GM23338 (cell line): Measurements from ENCODE around the gene THSD7A. TPM values are rescaled to one million over a fixed set of nuclear protein-coding genes. Genes with fewer than 3 reads are reported as not detected.

Experiments
- ATAC-seq: fragments of 200-7000 bp; cut with Tn5 transposase; 3 replicates; pipeline ENCODE4 v1.9.1; 2020
- DNase-seq: peaks from one replicate; pipeline ENCODE4 v3.0.0-alpha.2; 2015; ENCODE audit warnings: low spot score
- H2AFZ ChIP-seq: fragments of 200-600 bp; sonication (generic); 2 replicates; pipeline ENCODE4 v1.8.0; 2016; ENCODE audit warnings: antibody characterized with exemption, mild to moderate bottlenecking, moderate library complexity
- H3F3A ChIP-seq: fragments of 200-600 bp; sonication (generic); replicated peaks from 2 replicates; pipeline ENCODE4 v1.8.0; 2017; ENCODE audit warnings: antibody characterized with exemption, mixed run types, low read depth
- H3K27ac ChIP-seq: fragments of 200-600 bp; sonication (generic); 2 replicates; pipeline ENCODE4 v1.6.1; 2016; ENCODE audit warnings: low read depth
- H3K27me3 ChIP-seq: fragments of 200-600 bp; sonication (generic); 2 replicates; pipeline ENCODE4 v1.8.0; 2016; ENCODE audit warnings: mild to moderate bottlenecking, mixed run types, moderate library complexity; ENCODE audit not compliant: insufficient read depth
- H3K36me3 ChIP-seq: fragments of 200-600 bp; sonication (generic); 2 replicates; pipeline ENCODE4 v1.8.0; 2016; ENCODE audit warnings: mild to moderate bottlenecking; ENCODE audit not compliant: insufficient read depth
- H3K4me1 ChIP-seq: fragments of 200-600 bp; sonication (generic); 2 replicates; pipeline ENCODE4 v1.8.0; 2016; ENCODE audit warnings: mild to moderate bottlenecking, moderate library complexity; ENCODE audit not compliant: insufficient read depth
- H3K4me2 ChIP-seq: fragments of 200-600 bp; sonication (generic); 2 replicates; pipeline ENCODE4 v1.7.1; 2017; ENCODE audit warnings: mixed run types
- H3K4me3 ChIP-seq: fragments of 200-600 bp; sonication (generic); 2 replicates; pipeline ENCODE4 v1.6.1; 2016; ENCODE audit warnings: mixed run types
- H3K79me2 ChIP-seq: fragments of 200-600 bp; sonication (generic); replicated peaks from 2 replicates; pipeline ENCODE4 v1.8.0; 2017; ENCODE audit warnings: mild to moderate bottlenecking; ENCODE audit not compliant: insufficient read depth
- H3K9me2 ChIP-seq: fragments of 200-600 bp; sonication (generic); 2 replicates; pipeline ENCODE4 v1.8.0; 2017; ENCODE audit not compliant: insufficient read depth
- H4K20me1 ChIP-seq: fragments of 200-600 bp; sonication (generic); replicated peaks from 2 replicates; pipeline ENCODE4 v1.8.0; 2017; ENCODE audit warnings: mild to moderate bottlenecking; ENCODE audit not compliant: insufficient read depth
- H3K27ac Mint-ChIP-seq: 2 replicates; pipeline ENCODE4 v1.8.0; 2020; ENCODE audit warnings: inconsistent platforms, mild to moderate bottlenecking, moderate library complexity, mixed read lengths
- H3K27me3 Mint-ChIP-seq: 3 replicates; pipeline ENCODE4 v1.8.0; 2022; ENCODE audit warnings: low read depth, mild to moderate bottlenecking, moderate library complexity, mixed read lengths, inconsistent platforms; ENCODE audit not compliant: insufficient read depth, poor library complexity
- H3K36me3 Mint-ChIP-seq: 3 replicates; pipeline ENCODE4 v1.8.0; 2021; ENCODE audit warnings: low read depth, mild to moderate bottlenecking, inconsistent platforms, moderate library complexity, mixed read lengths
- H3K4me1 Mint-ChIP-seq: 3 replicates; pipeline ENCODE4 v1.8.0; 2020; ENCODE audit warnings: mild to moderate bottlenecking, inconsistent platforms, mixed read lengths
- H3K4me3 Mint-ChIP-seq: 3 replicates; pipeline ENCODE4 v1.8.0; 2021; ENCODE audit warnings: moderate library complexity, mild to moderate bottlenecking, inconsistent platforms, mixed read lengths
- H3K9me3 Mint-ChIP-seq: 3 replicates; pipeline ENCODE4 v1.8.0; 2020; ENCODE audit warnings: moderate library complexity, mild to moderate bottlenecking, inconsistent platforms, mixed read lengths
- CTCF ChIP-seq, 2 experiments: fragments of 200-600 bp in 1 of 2; sonication (generic) in 1 of 2; conservative IDR thresholded peaks; 2 replicates each; pipeline versions ENCODE4 v1.5.1 to v1.6.1; 2016 to 2017; ENCODE audit warnings: antibody characterized with exemption in 2 of 2, low read depth in 2 of 2, mild to moderate bottlenecking in 2 of 2, moderate library complexity in 1 of 2
- ETS1 ChIP-seq: IDR thresholded peaks from 2 replicates; pipeline ENCODE4 v1.6.1; 2016; ENCODE audit warnings: antibody characterized with exemption
- EZH2phosphoT487 ChIP-seq: fragments of 200-600 bp; sonication (generic); IDR thresholded peaks from one replicate; pipeline ENCODE4 v1.8.1; 2018; ENCODE audit warnings: antibody characterized with exemption; ENCODE audit not compliant: unreplicated experiment
- JUNB ChIP-seq: IDR thresholded peaks from one replicate; pipeline ENCODE4 v1.6.1; 2016; ENCODE audit warnings: antibody characterized with exemption; ENCODE audit not compliant: unreplicated experiment
- NANOG ChIP-seq: IDR thresholded peaks from 2 replicates; pipeline ENCODE4 v1.6.1; 2016; ENCODE audit warnings: antibody characterized with exemption, borderline replicate concordance
- REST ChIP-seq: IDR thresholded peaks from one replicate; pipeline ENCODE4 v1.6.1; 2018; ENCODE audit warnings: antibody characterized with exemption; ENCODE audit not compliant: unreplicated experiment
- STAT1 ChIP-seq: IDR thresholded peaks from one replicate; pipeline ENCODE4 v1.6.1; 2016; ENCODE audit warnings: antibody characterized with exemption; ENCODE audit not compliant: unreplicated experiment
- ZNF331 ChIP-seq: fragments of 250-450 bp; sonication (Bioruptor Pico); IDR thresholded peaks from 2 replicates; pipeline ENCODE4 v1.5.0; 2020; ENCODE audit warnings: low read depth, mild to moderate bottlenecking, moderate library complexity
- polyA plus RNA-seq: library from polyadenylated mRNA; unstranded; fragments of >200 nt; fragmentation: Nextera tagmentation; extraction: Ambion mirVana; gene quantifications from 2 replicates; pipeline ENCODE4 v1.2.1, GENCODE V29; 2016
- total RNA-seq: library from RNA; depleted of rRNA; stranded (reverse); fragments of >200 nt; shearing (Covaris generic); gene quantifications from 2 replicates; pipeline ENCODE4 v1.2.3, GENCODE V29; 2014
- TF ChIP-seq, protein P1 (sequence below): fragments of 250-450 bp; sonication (Bioruptor Pico); IDR thresholded peaks from 2 replicates; pipeline ENCODE4 v1.5.0; 2020; ENCODE audit warnings: mild to moderate bottlenecking, moderate library complexity

Gene THSD7A
- total and polyA plus RNA-seq, 2 experiments from 2014 or later: 1.3 to 2.1 TPM

GRCh38 chr7:11648980-11649379 lies 183.0 kb downstream of the THSD7A start:
- Histone ChIP-seq H3K9me2 (no peaks in the 10 kb centered on the region), H2AFZ (no peak overlapping the region), H3K27ac (no peak overlapping the region), H3F3A (no peaks in the 10 kb centered on the region), H3K4me2 (no peak overlapping the region), H3K36me3 (no peaks in the 10 kb centered on the region), H3K79me2 (no peaks in the 10 kb centered on the region), H3K4me1 (no peaks in the 10 kb centered on the region), H3K4me3 (no peak overlapping the region), H3K27me3 (no peaks in the 10 kb centered on the region), H4K20me1 (no peaks in the 10 kb centered on the region)
- DNase-seq (no peak), ATAC-seq (no peak)
- Mint-ChIP-seq H3K4me3 (no peak overlapping the region), H3K4me1 (no peaks in the 10 kb centered on the region), H3K27me3 (no peaks in the 10 kb centered on the region), H3K9me3 (no peaks in the 10 kb centered on the region), H3K27ac (no peak overlapping the region), H3K36me3 (no peaks in the 10 kb centered on the region)
- TF ChIP-seq STAT1 (no peak), EZH2phosphoT487 (no peak), CTCF (conservative IDR thresholded peaks at IDR 0.05; ENCODE audit: low read depth in 2 of 2) (no peak), NANOG (no peak), JUNB (no peak), ZNF331 (CRISPR knock-in tag) (no peak), REST (no peak), ETS1 (no peak)
- TF ChIP-seq, protein P1, sequence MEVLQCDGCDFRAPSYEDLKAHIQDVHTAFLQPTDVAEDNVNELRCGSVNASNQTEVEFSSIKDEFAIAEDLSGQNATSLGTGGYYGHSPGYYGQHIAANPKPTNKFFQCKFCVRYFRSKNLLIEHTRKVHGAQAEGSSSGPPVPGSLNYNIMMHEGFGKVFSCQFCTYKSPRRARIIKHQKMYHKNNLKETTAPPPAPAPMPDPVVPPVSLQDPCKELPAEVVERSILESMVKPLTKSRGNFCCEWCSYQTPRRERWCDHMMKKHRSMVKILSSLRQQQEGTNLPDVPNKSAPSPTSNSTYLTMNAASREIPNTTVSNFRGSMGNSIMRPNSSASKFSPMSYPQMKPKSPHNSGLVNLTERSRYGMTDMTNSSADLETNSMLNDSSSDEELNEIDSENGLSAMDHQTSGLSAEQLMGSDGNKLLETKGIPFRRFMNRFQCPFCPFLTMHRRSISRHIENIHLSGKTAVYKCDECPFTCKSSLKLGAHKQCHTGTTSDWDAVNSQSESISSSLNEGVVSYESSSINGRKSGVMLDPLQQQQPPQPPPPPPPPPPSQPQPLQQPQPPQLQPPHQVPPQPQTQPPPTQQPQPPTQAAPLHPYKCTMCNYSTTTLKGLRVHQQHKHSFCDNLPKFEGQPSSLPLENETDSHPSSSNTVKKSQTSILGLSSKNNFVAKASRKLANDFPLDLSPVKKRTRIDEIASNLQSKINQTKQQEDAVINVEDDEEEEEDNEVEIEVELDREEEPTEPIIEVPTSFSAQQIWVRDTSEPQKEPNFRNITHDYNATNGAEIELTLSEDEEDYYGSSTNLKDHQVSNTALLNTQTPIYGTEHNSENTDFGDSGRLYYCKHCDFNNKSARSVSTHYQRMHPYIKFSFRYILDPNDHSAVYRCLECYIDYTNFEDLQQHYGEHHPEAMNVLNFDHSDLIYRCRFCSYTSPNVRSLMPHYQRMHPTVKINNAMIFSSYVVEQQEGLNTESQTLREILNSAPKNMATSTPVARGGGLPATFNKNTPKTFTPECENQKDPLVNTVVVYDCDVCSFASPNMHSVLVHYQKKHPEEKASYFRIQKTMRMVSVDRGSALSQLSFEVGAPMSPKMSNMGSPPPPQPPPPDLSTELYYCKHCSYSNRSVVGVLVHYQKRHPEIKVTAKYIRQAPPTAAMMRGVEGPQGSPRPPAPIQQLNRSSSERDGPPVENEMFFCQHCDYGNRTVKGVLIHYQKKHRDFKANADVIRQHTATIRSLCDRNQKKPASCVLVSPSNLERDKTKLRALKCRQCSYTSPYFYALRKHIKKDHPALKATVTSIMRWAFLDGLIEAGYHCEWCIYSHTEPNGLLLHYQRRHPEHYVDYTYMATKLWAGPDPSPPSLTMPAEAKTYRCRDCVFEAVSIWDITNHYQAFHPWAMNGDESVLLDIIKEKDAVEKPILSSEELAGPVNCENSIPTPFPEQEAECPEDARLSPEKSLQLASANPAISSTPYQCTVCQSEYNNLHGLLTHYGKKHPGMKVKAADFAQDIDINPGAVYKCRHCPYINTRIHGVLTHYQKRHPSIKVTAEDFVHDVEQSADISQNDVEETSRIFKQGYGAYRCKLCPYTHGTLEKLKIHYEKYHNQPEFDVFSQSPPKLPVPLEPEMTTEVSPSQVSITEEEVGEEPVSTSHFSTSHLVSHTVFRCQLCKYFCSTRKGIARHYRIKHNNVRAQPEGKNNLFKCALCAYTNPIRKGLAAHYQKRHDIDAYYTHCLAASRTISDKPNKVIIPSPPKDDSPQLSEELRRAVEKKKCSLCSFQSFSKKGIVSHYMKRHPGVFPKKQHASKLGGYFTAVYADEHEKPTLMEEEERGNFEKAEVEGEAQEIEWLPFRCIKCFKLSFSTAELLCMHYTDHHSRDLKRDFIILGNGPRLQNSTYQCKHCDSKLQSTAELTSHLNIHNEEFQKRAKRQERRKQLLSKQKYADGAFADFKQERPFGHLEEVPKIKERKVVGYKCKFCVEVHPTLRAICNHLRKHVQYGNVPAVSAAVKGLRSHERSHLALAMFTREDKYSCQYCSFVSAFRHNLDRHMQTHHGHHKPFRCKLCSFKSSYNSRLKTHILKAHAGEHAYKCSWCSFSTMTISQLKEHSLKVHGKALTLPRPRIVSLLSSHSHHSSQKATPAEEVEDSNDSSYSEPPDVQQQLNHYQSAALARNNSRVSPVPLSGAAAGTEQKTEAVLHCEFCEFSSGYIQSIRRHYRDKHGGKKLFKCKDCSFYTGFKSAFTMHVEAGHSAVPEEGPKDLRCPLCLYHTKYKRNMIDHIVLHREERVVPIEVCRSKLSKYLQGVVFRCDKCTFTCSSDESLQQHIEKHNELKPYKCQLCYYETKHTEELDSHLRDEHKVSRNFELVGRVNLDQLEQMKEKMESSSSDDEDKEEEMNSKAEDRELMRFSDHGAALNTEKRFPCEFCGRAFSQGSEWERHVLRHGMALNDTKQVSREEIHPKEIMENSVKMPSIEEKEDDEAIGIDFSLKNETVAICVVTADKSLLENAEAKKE: no peak
